Liver (tissue), 3 donors: ENCODE measurements around the gene ASIC1.

Experiments
- ATF3 ChIP-seq: IDR thresholded peaks from 2 replicates; pipeline ENCODE4 v1.6.1; 2016; ENCODE audit warnings: antibody characterized with exemption
- CTCF ChIP-seq: fragments of 150-350 bp; IDR thresholded peaks from 2 replicates; pipeline ENCODE4 v1.5.1; 2017; ENCODE audit warnings: improper control_type of control experiment, low read depth, low read length; ENCODE audit not compliant: missing input control
- donor health status: healthy.
- donor health status: healthy.

- TF ChIP-seq CTCF (no peak), ATF3 (no peak)
Measured at GRCh38 chr12:50086148-50086547, 28.8 kb downstream of the ASIC1 start.
